CD4-positive, alpha-beta T cell treated with Interferon alpha-2 for 1 hour (primary cell): ENCODE data around the gene FERMT1.
"Not testable (repeated sequence)": the region's sequence is repeated elsewhere in the genome, so short reads cannot be mapped to it uniquely, and the experiment has no call there.

Experiments used
- DNase-seq, 2 donors: peaks; one replicate each; pipeline ENCODE4 v3.0.0-alpha.2; 2020 to 2022

FERMT1 gene

GRCh38 chr20:6114696-6115095 lies 8.1 kb downstream of the FERMT1 start:
- DNase-seq = no peak

GRCh38 chr20:6113951-6114350 lies 8.9 kb downstream of the FERMT1 start:
- no peak for DNase-seq

- not testable (repeated sequence) for DNase-seq
Measured at GRCh38 chr20:6112965-6113364, 9.9 kb downstream of the FERMT1 start.

DNA sequence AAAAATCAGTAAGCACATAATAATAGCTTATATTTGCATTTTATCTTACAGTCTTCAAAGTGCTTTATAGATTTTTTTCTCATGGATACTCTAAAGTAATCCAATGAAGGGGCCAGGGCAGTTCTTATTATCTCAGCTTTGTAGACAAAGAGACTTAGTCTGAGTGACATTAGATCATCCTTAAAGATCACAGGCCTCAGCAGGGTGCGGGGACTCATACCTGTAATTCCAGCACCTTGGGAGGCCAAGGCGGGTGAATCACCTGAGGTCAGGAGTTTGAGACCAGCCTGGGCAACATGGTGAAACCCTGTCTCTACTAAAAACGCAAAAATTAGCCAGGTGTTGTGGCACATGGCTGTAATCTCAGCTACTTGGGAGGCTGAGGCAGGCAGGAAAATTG lies 14.5 kb downstream of the FERMT1 start:
- DNase-seq = no peak

DNA sequence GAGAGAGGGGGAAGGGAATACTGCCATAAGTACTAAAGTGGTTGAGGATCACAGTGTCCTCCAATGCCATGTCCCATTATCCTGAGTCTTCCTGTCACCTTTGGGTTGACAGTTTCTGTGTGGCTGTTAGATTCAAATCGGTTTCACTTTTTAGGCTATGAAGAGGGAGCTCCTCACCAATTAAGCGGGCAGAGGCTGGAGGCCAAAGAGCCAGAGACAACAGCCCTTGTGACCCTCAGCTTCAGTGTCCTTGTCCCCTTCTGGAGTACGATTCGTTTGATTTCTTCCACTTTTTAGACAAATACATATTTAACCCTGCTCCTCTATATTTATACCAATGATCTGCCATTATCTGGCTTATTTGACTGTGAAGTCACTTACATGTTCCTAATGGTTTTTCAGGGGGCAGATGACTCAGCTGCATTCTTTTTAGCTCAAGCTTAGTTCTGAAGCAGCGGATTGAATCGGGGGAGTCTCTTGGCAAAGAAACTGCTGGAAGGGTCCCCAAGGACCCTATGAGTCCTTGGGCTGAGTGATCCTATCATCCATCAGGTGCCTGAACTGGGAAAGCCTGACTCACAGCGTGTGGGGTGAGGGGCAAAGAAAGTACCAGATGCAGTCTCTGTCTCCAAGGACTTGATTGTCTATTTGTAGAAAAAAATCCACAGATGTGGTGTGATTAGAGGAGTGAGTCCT lies 18.2 kb downstream of the FERMT1 start:
- no peak for DNase-seq

- no peak for DNase-seq
Measured at GRCh38 chr20:6103301-6103700, 19.5 kb downstream of the FERMT1 start.

GRCh38 chr20:6101346-6101745 lies 21.5 kb downstream of the FERMT1 start:
- no peak for DNase-seq

GRCh38 chr20:6100246-6100645 lies 22.6 kb downstream of the FERMT1 start:
- no peak for DNase-seq

DNA sequence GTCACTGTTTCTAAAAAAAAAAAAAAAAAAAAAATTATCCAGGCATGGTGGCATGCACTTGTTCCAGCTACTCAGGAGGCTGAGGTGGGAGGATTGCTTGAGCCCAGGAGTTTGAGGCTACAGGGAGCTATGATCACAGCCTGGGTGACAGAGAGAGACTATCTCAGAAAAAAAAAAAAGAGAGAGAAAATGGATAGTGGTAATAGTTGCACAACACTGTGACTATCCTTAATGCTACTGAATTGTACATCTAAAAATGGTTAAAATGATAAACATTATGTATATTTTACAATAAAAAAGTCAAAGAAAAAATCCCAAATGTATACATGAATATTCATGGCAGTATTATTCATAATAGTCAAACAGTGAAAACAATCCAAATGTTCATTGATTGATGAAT lies 23.0 kb downstream of the FERMT1 start:
- DNase-seq = no peak

GRCh38 chr20:6095409-6095808 lies 27.4 kb downstream of the FERMT1 start:
- no peak for DNase-seq

GRCh38 chr20:6094565-6094964 lies 28.3 kb downstream of the FERMT1 start:
- no peak for DNase-seq

- no peak for DNase-seq
Measured at GRCh38 chr20:6094063-6094462, 28.8 kb downstream of the FERMT1 start.

DNA sequence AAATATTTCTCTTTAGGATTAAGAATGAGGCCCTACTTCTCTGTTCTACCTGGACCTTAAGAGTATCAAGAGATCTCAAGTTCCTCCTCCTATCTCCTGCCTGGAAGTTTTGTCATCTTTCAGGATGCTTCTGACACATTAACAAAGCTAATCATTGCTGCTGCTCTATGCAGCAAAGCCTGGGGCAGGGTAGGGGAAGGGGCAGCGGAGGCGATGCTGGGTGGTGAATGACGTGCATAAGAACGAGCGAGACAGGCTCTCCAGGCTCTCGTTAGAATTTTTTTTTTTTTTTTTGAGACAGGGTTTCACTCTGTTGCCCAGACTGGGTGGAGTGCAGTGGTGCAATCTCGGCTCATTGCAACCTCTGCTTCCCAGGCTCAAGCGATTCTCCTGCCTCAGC lies 31.2 kb downstream of the FERMT1 start:
- DNase-seq = no peak

GRCh38 chr20:6086868-6087267 lies 36.0 kb downstream of the FERMT1 start:
- no peak for DNase-seq

DNA sequence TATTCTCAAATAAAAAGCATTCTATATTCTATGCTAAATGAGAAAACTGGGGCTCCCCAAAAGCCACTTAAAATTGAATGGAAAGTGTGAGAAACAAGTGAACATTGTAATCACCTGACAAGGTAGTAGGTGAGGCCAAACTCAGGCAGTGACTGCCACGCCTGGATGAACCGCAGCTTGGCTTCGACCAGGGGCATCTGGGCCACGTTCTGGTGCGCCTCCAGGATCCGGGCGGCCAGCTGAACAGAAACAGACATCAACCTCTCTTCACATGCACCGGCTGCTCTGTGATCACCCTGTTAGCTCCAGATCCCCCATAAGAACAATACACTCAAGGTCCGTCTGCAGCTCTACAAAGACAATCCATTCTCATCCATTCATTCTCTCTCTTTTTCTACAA lies 38.9 kb downstream of the FERMT1 start:
- no peak for DNase-seq

- DNase-seq = no peak
Measured at GRCh38 chr20:6081236-6081635, 41.6 kb downstream of the FERMT1 start.

DNA sequence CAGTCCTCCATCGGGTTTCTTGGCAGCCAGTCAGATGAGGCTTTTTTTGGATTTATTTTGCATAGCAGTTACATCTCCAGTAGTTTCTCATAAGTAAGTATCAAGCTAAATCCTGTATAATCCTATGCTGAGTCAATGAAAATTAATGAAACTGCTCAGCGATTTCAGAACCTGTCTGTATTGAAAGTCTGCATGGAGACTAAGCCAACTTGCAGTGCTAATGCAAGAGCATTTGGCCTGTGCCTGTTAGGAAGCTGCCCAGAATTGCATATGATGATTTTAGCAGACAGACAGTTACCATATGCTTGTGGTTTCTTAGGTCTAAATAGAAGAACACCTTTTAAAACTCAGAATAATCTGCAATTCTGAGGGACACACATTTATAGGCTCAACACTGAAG lies 43.8 kb downstream of the FERMT1 start:
- no peak for DNase-seq

DNA sequence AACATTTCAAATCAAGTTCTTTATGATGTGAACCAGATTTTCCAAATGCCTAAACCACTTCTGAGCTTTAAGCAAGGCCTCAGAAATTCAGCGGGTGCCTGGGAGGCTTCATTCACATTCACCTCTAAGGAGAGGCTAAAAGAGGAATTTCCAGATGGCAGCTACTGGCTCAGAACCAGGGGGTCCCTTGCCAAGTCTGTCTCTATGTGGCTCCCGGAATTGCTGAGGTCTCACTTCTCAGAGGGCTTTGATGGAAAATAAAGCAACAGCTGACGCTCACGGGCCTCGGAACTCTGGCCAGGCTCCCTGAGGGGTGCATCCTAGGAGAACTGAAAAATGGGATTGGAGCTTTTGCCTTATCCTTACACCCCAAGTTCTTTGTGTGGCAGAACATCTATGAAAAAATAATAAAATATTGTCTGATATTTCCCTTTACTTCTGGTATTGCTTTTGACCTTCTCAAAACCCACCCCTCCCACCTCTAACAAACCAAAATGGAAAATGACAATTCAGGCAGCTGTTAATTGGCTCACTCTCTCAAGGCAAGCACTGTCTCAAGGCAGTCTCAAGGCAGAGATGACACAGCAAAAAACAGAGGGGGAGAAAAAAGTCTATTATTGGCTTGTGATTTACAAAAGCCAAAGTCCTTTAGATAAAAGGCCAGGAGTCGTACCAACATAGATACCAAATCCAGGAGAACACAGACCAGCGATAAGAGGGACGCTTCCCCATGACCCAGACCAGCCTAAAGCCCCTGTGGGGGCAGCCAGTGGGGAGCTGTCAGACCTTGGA lies 47.2 kb downstream of the FERMT1 start:
- DNase-seq = no peak

GRCh38 chr20:6074784-6075183 lies 48.0 kb downstream of the FERMT1 start:
- no peak for DNase-seq

DNA sequence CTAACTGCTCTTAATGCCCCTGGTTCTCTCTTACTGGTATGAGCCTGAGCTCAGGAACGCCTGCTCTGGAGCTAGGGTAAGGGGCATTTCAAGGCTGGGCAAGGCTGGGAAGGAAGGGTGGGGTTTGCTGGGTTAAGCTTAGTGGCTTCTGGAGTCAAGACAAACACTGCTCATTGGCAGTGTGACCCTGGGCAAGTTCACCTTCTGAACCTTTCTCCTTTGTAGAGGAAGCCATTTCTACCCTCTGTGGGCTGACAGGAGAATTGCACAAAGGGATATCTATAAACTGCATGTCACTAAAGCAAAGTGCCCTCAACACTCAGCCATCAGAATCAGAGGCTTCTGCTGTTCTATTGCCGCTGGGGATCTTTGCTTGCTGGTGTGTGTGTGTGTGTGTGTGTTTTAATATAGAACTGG lies 48.7 kb downstream of the FERMT1 start:
- DNase-seq = peak in 1 of 2 donors; percentile 12

DNA sequence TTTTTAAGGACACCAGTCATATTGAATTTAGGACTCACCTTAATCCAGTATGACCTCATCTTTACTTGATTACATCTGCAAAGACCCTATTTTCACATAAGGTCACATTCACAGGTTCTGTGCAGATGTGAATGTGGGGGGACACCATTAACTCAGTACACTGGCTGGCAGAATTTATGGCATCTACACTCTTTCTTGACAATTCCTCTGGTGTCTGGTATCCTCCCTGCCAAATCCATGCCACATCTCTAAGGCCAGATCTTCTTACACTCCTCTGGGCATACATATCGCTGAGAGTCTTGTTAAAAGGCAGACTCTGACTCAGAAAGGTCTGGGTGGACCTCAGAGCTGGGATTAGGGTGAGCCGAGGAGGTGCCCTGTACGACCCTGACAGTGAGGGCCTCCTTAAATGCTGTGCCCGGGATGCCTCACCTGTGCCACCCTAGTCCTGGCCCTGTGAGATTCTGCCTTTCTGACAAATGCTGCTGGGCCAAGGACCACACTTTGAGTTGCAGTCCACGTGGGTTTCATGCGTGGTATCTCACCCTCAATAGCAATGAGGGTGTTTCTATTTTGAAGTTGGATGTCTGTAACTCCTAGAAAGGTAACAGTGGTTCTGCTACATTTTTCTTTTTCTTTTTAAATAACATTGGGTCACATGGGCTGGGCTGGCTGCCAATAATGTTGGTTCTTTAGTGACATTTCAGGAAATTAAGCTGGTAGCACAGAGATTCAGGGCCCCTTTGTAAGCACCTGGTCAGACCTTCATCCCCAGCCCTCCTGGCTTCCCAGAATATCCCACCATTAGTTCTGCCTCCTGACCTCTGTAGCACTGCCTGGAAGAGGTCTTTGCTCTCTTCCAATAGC lies 51.8 kb downstream of the FERMT1 start:
- no peak for DNase-seq

DNA sequence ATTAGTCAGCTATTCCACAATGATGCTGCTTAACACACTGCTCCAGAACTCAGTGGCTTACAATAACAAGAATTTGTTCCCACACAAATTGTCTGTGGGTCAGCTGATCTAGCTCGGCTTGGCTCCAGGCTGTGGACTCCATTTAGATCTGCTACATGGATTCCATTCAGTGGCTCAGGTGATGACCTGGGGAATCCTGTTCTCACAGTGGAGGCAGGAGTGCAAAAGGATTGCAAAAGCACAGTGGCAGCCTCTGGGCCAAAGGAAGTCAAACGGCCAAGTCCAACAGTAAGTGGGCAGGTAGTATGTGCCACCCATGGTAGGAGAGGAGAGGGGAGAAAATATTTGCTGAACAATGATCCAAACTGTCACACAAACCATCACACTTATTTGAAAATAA lies 53.2 kb downstream of the FERMT1 start:
- no peak for DNase-seq

GRCh38 chr20:6067763-6068318 lies 55.0 kb downstream of the FERMT1 start:
- DNase-seq = no peak
